Measurements from ENCODE around the gene ASB5. TPM values are rescaled to one million over a fixed set of nuclear protein-coding genes. Genes with fewer than 3 reads are reported as not detected.
"Not testable (repeated sequence)": the region's sequence is repeated elsewhere in the genome, so short reads cannot be mapped to it uniquely, and the experiment has no call there.

The ASB5 gene
- total and polyA plus RNA-seq, 12 donors: 0.17 to 0.27 (median 0.20) TPM; not detected in 9

DNA sequence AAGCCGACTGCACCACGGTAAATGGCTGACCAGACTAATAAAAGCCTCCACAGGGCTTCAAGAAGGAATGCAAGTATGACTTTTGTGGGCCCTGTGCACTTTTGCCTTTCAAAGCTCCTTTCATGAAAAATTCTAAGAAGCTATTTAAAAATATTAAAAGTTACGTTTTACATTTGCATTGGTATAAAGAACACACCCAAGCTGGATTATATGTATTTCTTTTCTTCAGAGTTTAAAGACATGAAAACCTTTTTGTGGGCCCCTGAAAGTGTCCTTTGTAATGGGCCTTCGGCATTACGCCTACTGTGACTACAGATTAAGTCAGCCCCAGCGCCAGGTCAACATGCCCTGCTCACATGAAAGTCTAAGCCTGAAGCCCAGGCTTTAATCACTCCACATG lies 20.5 kb upstream of the ASB5 start:
- H3K27me3 ChIP-seq: no peaks in the 10 kb centered on the region
- intact Hi-C loops (cut with DNase I): no loop called here
- no peaks in the 10 kb centered on the region for H3K4me1 ChIP-seq (replicated peaks in 1 of 2)
- H3K9me3 ChIP-seq (replicated peaks in 1 of 3): no peaks in the 10 kb centered on the region
- H3K36me3 ChIP-seq (replicated peaks in 1 of 2): no peaks in the 10 kb centered on the region
- no peak overlapping the region for H3K4me3 ChIP-seq
- 85 to 91% (median 87%) methylated on average over 6 of the region's 6 CpGs for WGBS, 4 donors
- TF ChIP-seq, protein P1, sequence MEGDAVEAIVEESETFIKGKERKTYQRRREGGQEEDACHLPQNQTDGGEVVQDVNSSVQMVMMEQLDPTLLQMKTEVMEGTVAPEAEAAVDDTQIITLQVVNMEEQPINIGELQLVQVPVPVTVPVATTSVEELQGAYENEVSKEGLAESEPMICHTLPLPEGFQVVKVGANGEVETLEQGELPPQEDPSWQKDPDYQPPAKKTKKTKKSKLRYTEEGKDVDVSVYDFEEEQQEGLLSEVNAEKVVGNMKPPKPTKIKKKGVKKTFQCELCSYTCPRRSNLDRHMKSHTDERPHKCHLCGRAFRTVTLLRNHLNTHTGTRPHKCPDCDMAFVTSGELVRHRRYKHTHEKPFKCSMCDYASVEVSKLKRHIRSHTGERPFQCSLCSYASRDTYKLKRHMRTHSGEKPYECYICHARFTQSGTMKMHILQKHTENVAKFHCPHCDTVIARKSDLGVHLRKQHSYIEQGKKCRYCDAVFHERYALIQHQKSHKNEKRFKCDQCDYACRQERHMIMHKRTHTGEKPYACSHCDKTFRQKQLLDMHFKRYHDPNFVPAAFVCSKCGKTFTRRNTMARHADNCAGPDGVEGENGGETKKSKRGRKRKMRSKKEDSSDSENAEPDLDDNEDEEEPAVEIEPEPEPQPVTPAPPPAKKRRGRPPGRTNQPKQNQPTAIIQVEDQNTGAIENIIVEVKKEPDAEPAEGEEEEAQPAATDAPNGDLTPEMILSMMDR (IDR thresholded peaks at IDR 0.05): no peak
- TF ChIP-seq POLR2A (IDR thresholded peaks at IDR 0.05): no peak
- no peak overlapping the region for H3K27ac ChIP-seq
- no peak for DNase-seq

DNA sequence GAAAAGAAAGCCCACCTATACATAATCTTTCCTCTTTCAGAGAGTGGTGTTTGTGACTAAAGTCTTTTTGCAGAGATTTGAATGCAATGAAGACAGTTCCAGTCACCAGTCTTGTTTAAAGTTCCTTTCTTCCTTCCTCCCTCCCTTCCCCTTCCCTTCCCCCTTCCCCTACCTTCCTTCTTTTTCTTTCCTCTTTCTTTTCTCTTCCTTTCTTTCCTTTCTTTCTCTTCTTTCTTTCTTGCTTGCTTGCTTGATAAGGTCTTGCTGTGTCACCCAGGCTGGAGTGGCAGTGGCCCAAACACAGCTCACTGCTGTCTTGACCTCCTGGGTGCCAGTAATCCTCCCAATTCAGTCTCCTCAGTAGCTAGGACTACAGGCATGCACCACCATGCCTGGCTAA lies 19.0 kb upstream of the ASB5 start:
- Histone ChIP-seq H3K27me3 (no peaks in the 10 kb centered on the region), H3K27ac (no peak overlapping the region), H3K36me3 (replicated peaks in 1 of 2) (no peaks in the 10 kb centered on the region), H3K4me3 (no peak overlapping the region), H3K4me1 (replicated peaks in 1 of 2) (no peaks in the 10 kb centered on the region), H3K9me3 (replicated peaks in 1 of 3) (no peaks in the 10 kb centered on the region)
- DNase-seq: no peak
- intact Hi-C loops (cut with DNase I): no loop called here
- TF ChIP-seq, protein P1 (IDR thresholded peaks at IDR 0.05): no peak
- TF ChIP-seq POLR2A (IDR thresholded peaks at IDR 0.05): no peak

DNA sequence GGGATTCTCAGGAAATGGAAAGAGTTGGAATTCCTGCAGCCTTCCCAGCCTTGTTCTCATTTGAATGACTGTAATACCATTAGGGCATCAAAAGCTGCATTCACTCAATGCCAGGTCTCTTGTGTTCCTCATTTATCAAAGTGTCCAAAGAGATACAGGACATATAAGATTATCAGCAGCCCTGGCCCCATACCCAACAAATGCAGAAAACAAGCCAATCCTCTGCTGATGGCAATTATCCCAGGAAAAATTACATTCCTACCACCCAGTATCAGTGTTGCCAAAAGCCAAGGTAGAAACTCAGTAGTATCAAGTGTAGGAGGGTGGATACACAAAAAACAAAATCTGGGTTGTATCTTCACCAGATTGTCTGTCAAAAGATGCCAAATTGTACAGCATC lies 18.5 kb upstream of the ASB5 start:
- DNase-seq: no peak
- Histone ChIP-seq H3K4me1 (replicated peaks in 1 of 2) (no peaks in the 10 kb centered on the region), H3K27ac (no peak overlapping the region), H3K36me3 (replicated peaks in 1 of 2) (no peaks in the 10 kb centered on the region), H3K4me3 (no peak overlapping the region), H3K9me3 (replicated peaks in 1 of 3) (no peaks in the 10 kb centered on the region), H3K27me3 (no peaks in the 10 kb centered on the region)
- TF ChIP-seq POLR2A (IDR thresholded peaks at IDR 0.05): no peak
- TF ChIP-seq, protein P1 (IDR thresholded peaks at IDR 0.05): no peak
- intact Hi-C loops (cut with DNase I): no loop called here

DNA sequence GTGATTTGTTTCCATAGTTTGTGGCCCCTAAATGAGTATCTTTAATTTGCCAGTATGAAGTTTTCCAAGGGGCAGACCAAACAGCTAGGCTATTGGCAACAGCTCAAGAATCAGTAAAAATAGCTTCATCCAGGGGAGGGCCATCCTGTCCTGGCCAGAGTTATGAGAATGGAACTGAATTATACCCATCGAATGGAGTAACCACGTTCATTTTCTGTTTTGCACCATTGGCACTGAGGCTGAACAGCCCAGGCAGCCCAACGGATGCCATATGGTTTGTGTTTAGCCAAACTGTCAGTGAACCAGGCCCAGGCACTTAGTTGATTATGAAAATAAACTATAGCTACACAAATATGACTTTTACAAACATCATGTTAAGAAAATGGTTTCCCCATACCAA lies 17.7 kb upstream of the ASB5 start:
- Histone ChIP-seq H3K4me1 (replicated peaks in 1 of 2) (no peaks in the 10 kb centered on the region), H3K9me3 (replicated peaks in 1 of 3) (no peaks in the 10 kb centered on the region), H3K4me3 (no peak overlapping the region), H3K27ac (no peak overlapping the region), H3K27me3 (no peaks in the 10 kb centered on the region), H3K36me3 (replicated peaks in 1 of 2) (no peaks in the 10 kb centered on the region)
- TF ChIP-seq POLR2A (IDR thresholded peaks at IDR 0.05): no peak
- TF ChIP-seq, protein P1 (IDR thresholded peaks at IDR 0.05): no peak
- 59 to 85% (median 69%) methylated on average over 3 of the region's 3 CpGs for WGBS, 4 donors
- no peak for DNase-seq
- intact Hi-C loops (cut with DNase I): no loop called here

DNA sequence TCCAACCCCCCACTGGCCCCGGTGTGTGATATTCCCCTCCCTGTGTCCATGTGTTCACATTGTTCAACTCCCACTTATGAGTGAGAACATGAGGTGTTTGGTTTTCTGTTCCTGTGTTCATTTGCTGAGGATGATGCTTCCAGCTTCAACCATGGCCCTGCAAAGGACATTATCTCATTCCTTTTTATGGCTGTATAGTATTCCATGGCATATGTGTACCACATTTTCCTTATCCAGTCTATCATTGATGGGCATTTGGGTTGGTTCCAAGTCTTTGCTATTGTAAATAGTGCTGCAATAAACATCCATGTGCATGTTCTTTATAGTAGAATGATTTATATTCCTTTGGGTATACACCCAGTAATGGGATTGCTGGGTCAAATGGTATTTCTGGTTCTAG lies 10.5 kb upstream of the ASB5 start:
- H3K27ac ChIP-seq; H3K4me3 ChIP-seq; H3K9me3 ChIP-seq (replicated peaks in 1 of 3); H3K4me1 ChIP-seq (replicated peaks in 1 of 2); H3K36me3 ChIP-seq (replicated peaks in 1 of 2); intact Hi-C loops (cut with DNase I); DNase-seq; H3K27me3 ChIP-seq: not testable (repeated sequence)
- 88 to 96% (median 89%) methylated on average over 1 of the region's 1 CpG for WGBS, 4 donors

Data from adrenal gland (tissue), 12 donors.